VCaP (cell line): ENCODE measurements around the gene CLDN22.

ENCODE experiments used
- H3K27ac ChIP-seq: fragments of 450-650 bp; 2 replicates; pipeline ENCODE4 v1.5.1; 2017
- CTCF ChIP-seq: fragments of 450-650 bp; conservative IDR thresholded peaks from 2 replicates; pipeline ENCODE4 v1.5.1; 2017; ENCODE audit warnings: mild to moderate bottlenecking, moderate library complexity

The CLDN22 gene

GRCh38 chr4:183320211-183321059 is at the start of gene CLDN22:
Gene CLDN22 (minus strand): TSS chr4:183320276. CDS start chr4:183320218, 58 bp downstream.
- no peak for TF ChIP-seq CTCF
- H3K27ac ChIP-seq, result no peak within 1 kb of the TSS

GRCh38 chr4:183369073-183369472 is 49.0 kb upstream of the CLDN22 start:
- H3K27ac ChIP-seq, result no peak overlapping the region
- no peak for TF ChIP-seq CTCF

GRCh38 chr4:183366206-183366835 is 46.2 kb upstream of the CLDN22 start:
- TF ChIP-seq CTCF, result no peak
- no peak overlapping the region for H3K27ac ChIP-seq

- H3K27ac ChIP-seq, result no peak overlapping the region
- no peak for TF ChIP-seq CTCF
Observed at GRCh38 chr4:183364025-183364424, 43.9 kb upstream of the CLDN22 start.

GRCh38 chr4:183362916-183363542 is 43.0 kb upstream of the CLDN22 start:
- H3K27ac ChIP-seq, result no peak overlapping the region
- no peak for TF ChIP-seq CTCF

GRCh38 chr4:183362036-183362435 is 42.0 kb upstream of the CLDN22 start:
- no peak overlapping the region for H3K27ac ChIP-seq
- no peak for TF ChIP-seq CTCF
